Measurements from ENCODE around the gene CDK3.
A peak's percentile ranks its signal among the peaks of the same experiment; 100 is the strongest.
"Not testable (repeated sequence)": the region's sequence is repeated elsewhere in the genome, so short reads cannot be mapped to it uniquely, and the experiment has no call there.

Gene CDK3

GRCh38 chr17:76000755-76001521 is at the start of gene CDK3:
CDK3 (plus strand) TSS chr17:76000855; CDS start chr17:76001426, 571 bp downstream.
- no peak for DNase-seq

DNA sequence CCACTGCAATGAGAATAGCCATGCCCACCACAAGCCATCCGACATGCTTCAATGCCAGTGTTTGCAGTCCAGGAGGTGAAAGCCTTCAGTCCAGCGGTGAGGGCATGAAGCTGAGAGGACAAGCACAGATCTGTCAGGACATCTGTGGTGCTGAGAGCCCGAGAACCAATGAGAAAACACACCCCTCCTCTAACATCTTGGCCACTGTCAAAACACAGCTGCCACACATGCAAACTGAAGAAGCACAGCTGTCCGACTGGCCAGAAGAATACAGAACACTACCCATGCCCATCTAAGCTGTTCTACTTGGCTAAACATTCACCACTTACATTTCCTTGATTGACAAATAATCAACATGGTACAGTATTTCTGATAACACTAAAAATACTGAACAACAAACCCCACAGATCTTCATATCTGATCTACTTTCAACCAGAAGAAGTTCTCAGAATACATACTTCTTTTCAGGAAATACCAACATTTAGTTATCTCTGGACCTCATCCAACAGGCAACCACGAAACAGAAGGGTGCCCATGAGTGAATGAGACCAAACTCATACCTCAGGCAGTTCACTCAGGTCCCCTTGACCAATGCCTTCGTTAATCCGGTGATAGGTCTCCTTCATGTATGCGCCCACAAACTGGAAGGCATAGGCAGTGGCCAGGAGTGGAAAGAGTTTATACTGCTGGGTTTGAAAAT is 49.6 kb upstream of the CDK3 start:
- peak; percentile 28 to 83 for DNase-seq

- DNase-seq, result no peak
Observed at GRCh38 chr17:75959051-75959838, 41.4 kb upstream of the CDK3 start.

GRCh38 chr17:75959839-75960511 is 40.7 kb upstream of the CDK3 start:
- DNase-seq, result no peak

DNA sequence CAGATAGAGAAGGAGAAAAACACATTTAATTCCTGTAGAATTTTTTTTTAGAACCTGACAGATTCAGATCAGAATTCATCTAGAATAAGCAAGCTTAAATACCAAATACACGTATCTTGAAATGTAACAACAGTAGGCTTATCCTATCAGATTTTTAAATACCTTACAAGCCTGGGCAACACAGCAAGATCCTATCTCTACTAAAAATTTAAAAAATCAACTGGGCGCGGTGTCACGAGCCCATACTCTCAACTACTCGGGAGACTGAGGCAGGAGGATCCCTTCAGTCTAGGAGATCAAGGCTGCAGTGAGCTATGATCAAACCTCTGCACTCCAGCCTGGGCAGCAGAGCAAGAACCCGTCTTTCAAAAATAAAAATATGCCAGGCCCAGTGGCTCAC is 35.2 kb upstream of the CDK3 start:
- no peak for DNase-seq

- DNase-seq, result not testable (repeated sequence)
Observed at GRCh38 chr17:75969044-75969443, 31.6 kb upstream of the CDK3 start.

- DNase-seq, result no peak
Observed at GRCh38 chr17:75970011-75970523, 30.6 kb upstream of the CDK3 start.

DNA sequence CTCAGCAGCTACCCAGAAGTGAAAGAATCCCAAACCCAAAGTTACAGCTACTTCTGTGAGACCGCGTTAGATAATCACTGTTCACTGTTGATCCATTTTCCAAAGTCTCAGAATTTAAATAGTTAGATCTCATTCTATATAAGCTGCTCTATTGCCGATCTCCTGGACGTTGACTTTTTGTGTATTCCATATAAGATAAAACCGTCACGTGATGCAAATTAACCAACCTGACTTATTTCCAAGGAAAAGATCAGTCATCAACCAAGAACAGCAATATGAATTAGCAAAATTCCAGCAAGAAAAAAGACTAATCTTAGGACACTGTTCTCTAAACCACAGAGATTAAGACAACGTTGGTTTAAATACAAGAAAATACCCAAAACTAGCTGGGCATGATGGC is 30.0 kb upstream of the CDK3 start:
- no peak for DNase-seq

DNA sequence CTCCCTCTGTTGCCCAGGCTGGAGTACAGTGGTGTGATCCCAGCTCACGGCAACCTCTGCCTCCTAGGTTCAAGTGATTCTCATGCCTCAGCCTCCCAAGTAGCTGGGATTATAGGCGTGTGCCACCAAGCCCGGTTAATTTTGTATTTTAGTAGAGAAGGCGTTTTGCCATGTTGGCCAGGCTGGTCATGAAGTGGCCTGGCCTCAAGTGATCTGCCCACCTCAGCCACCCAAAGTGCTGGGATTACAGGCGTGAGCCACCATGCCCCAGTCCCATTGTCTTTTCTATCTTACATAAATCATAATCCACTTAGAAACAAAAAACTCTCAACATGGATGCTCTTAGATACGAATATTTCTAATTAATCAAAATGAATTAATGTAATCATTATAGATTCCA is 25.5 kb upstream of the CDK3 start:
- DNase-seq, result not testable (repeated sequence)

DNA sequence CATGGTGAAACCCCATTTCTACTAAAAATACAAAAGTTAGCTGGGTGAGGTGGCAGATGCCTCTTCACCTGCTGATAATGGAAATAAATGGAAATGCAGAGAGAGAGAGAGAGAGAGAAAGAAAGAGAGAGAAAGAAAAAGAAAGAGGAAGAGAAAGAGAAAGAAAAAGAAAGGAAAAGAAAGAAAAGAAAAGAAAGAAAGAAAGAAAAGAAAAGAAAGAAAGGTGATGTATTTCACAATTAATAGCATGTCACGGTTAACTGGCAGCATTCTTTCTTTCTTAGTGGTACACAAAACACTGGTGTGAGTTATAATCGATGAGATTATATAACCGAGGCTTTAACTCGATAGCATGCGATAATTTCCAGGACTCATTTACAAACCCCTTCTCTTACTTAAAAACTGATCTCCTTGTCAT is 24.9 kb upstream of the CDK3 start:
- DNase-seq, result no peak

DNA sequence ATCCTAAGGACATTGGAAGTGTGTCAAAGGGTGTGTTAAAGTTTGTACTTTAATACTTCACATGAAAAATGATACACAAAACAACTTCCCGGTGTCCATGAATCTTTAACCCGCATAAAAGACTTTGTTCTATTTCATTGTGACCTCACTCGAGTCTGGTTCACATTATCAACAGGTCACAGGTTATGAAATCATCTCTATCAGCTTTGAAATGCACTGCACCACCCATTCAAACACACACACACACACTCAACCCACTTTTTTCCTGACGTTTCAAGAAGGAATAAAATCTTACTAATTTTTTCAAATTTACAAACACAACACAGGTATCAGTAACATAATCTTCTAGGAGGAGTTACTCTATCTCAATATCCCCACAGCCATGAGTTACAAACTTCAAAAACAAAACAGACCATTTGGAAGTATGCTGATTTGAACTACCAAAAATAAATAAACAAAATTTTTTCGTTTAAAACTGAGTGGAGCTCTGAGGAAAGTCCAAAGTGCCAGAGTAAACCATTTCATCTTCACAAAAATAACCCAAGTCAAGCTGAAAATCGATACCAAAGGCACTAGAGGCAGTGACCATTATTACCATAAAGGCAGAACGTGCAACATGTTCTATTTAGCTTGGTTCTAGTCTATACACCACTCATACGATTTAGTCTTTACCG is 24.3 kb upstream of the CDK3 start:
- no peak for DNase-seq

DNA sequence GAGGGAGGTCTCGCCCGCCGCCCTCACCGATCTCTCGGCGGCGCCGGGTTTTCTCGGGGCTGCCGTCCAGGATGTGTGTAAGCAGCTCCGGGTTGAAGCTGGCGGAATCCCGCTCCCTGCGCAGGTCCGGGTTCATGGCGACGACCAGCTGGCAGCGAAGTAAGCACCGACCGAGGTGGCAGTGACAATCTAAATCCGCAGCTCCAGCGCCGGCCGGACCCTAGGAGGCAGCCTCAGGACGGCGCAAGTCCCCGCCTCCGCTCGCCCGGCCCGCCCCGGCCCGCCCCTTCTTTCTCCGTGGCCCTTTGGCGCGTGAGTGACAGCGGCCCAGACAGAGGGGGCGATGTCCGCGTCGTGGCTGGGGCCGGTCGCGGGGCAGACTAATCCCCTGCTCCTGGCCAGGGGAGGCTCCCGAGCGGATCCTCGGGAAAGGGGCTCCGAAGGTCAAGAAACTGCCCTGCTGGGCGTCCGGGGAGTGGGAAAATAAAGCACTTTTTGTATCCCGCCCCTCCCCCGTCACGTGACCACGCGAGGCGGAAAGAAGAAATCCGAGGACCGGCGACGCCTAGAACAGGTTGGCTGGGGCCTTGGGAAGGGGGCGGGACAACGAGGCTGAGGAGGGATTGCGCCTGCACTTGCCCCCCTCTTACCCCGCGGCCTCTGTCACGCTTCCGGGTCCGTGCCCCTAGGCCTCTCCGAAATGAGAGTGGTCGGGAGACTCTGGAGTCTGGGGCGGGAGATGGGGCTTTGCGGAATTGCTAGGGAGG is 21.5 kb upstream of the CDK3 start, which contains the start of the genes ACOX1 and TEN1:
ACOX1 (minus strand) TSS at position 229 of the 767 bp plus-strand sequence; CDS start at position 136, 93 bp downstream.
TEN1 (plus strand) TSS at position 303 of the 767 bp plus-strand sequence. CDS start 6,953 bp downstream, outside the sequence.
- peak; percentile 100 for DNase-seq

- DNase-seq, result no peak
Observed at GRCh38 chr17:75979705-75980187, 20.9 kb upstream of the CDK3 start.

DNA sequence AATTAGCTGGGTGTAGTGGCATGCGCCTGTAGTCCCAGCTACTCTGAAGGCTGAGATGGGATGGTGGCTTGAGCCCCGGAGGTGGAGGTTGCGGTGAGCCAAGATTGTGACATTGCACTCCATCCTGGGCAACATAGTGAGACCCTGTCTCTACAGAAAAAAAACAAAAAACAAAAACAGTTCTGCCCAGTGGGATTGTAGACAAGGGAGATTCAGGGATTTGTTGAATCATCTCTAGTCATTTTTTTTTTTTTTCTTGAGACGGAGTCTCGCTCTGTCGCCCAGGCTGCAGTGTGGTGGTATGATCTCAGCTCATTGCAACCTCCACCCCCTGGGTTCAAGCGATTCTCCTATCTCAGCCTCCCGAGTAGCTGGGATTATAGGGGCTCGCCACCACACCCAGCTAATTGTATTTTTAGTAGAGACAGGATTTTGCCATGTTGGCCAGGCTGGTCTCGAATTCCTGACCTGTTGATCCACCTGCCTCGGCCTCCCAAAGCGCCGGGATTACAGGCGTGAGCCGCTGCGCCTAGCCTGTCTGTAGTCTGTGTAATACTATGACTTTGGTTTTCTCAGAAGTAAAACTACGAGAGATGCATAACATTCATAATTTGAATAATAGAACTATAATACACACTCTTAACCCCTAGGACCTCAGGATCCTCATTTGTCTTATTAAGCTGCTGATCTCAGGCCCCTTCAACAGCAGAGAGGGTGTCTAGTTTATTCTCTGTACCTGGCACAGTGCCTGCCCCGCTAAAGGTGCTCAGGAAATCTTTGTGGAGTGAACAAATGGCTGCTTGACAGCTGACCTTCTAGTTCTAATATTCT is 20.3 kb upstream of the CDK3 start:
- DNase-seq, result no peak

- DNase-seq, result no peak
Observed at GRCh38 chr17:75981019-75981615, 19.5 kb upstream of the CDK3 start.

GRCh38 chr17:75983501-75984181 is 17.0 kb upstream of the CDK3 start:
- no peak for DNase-seq

DNA sequence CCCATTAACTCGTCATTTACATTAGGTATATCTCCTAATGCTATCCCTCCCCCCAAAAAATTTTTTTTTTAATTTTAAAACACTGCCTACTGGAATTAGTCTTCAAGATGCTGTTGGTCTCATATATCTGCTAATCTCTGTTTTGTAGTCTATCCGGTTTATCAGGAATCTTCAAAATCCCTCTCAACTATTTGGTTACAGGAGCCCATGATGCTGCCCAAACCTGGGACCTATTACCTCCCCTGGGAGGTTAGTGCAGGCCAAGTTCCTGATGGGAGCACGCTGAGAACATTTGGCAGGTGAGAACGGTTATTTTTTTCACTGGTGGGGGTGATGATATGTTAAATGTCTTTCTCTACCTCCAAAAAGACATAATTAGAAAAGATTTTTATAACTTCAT is 14.7 kb upstream of the CDK3 start:
- DNase-seq, result no peak

GRCh38 chr17:75987041-75987440 is 13.6 kb upstream of the CDK3 start:
- DNase-seq, result no peak

GRCh38 chr17:75991396-75991795 is 9.3 kb upstream of the CDK3 start:
- DNase-seq, result no peak
